Activated CD4-positive, alpha-beta T cell treated with anti-CD3 and anti-CD28 coated beads for 4 hours (primary cell): ENCODE results near the gene WFS1.

ENCODE experiments used
- DNase-seq, 2 donors: peaks; one replicate each; pipeline ENCODE4 v3.0.0-alpha.2; 2020

Gene WFS1

DNA sequence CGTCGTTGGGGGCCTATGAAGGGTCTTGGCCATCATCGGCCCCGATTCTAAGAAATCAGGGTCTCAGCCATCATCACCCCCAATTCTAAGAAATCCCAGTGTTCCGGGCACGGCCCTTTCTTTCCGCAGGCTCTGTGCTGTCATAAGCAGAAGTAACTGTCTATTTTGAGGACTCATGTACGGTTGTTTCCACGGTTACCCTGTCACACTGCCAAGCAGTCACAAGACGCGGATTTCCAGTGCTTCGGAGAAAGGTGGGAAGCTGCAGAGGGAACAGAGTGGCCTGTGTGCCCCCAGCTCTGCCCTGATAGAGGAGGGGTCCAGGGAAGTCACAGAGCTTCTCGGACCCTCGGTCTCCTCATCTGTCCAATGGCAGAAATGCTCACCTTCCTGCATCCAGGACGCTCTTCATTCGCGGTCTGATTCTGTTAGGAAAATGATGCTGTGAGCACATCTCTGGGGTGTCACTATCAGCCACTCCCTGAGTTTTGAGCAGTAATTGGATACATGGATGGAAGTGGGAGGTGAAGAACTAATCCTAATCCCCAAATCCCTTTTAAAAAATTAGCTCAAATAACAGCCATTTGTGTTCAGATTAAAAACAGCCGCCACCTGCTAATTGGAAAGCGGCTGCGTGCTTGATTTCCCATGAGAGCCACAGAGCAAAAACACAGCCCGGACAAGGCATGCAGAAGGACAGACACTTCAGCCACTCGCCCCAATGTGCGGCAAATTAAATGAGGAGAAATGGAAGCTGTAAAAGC, 73.1 kb downstream of the WFS1 start:
- no peak for DNase-seq

DNA sequence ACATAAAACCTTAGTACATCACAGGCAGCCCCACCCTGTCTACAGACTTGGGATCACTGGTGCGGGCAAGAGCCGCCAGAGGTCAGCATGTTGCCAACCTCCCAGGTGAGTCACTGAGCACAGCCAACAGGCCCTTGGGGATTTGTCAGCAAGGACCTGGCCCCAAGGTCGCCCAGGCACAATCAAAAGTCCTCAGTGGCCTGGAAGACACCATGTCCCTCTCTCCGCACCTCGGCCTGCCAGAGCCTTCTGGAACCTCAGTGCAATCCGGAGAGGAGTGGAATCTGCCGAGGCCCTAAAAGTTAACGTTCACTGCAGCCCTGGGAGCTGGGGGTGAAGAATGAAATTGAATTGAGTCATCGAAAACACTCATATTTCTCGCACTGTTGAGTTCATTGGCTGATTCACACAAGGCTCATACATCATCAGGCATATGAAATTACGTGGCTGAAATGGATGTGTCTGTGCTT, 74.3 kb downstream of the WFS1 start:
- no peak for DNase-seq

DNA sequence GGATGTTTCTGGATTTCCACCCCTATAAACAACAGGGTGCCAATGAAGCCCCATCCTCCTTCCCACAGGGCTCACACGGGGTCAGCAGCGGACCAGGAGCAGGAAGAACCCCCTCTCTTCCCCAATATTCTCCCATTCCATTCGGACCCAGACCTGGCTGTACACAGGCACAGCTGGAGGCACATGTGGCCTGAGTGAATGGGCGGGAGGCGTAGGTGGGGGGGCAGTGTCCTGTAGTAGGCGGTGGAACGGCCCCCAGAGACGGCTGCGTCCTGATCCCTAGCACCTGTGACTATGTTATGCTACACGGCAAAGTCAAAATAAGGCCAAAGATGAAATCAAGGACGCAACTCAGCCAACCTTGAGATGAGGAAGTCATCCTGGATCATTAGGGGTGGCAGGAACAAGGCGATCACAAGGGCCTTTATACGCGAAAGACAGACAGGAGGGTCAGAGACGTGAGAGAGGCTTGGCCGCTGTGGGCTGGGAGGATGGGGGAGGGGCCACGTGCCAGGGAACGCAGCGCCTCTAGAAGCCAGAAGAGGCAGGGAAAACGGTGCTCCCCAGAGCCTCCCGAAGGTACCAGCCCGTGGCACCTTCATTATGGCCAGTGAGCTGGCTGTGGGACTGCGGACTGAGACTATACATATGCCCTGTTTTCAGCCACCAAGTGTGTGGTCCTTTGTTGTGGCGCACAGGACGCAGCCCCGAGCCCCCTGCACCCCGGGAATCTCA, 75.6 kb downstream of the WFS1 start:
- no peak for DNase-seq

DNA sequence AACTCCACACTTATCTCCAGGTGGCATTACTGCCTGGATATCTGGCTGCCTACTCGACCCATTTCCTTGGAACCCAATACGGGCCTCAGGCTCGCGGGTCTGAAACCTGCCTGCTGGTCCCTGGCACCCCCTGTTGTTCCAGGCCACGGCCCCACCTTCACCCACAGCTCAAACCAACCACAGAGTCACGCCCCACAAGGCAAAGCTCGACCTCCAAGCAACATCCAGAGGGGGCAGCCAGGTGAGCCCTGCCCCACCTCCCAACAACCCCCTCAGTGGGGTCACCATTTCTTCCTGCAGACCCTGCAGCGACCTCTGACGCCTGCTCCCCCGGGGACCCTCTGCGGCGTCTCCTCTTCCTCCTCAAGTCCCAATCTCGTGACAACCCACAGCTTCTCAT, 76.2 kb downstream of the WFS1 start:
- no peak for DNase-seq

DNA sequence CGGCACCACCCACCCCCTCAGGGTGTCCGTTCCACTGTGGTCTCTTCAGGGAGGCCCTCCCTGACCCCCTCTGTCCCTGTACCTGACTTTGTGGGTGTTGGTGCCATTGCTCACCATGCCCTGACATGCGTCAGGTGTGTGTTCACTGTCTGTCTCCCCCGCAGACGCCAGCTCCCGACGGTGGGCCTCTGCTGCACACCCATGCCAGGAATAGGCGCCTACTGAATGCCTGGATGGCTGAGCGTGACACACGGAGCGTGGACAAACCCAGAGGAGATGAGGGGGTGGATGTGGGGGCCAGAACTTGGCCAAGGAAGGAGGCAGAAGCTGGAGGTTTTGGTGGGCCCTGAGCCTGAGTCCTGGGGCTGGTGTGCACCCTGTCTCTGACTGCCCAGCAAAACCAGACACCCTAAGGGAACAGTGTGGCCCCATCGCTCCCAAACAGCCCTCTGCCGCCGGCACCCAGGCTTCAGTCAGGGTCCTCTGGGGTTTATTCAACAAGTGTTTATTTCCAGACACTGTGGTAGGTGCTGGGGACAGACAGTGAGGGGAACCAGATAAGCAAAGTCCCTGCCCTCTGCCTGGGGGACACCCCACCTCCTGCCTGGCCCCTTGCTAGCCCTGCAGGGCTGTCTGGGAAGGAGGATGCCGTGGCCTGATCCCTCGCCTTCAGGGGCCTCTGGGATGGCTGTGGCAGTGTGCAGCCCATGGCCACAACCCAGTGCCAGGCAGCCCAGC, 76.9 kb downstream of the WFS1 start:
- no peak for DNase-seq

DNA sequence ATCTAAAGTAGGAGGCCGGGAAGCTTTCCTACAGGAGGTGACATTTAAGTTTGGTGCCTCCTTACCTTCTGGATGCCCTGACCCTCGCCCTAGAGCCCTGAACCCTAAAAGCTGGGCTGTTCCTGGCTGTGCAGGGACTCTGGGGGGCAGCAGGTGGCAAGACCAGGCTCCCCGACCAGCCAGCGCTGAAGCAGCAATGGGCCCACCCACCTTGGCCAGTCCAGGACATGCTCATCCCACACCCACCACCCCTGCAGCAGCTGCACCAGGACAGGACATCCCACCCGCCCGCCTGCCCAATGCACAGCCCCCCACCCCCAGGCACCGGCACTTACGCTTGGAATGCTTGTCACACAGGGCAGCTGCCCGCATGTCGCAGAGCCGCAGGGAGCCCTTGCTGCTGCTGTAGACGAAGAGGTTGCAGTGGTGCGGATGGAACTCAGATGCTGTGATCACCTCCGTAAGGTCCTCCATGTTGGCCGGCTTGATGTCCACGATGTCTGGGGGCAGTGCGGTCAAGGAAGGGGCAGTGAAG, 77.9 kb downstream of the WFS1 start:
- no peak for DNase-seq

DNA sequence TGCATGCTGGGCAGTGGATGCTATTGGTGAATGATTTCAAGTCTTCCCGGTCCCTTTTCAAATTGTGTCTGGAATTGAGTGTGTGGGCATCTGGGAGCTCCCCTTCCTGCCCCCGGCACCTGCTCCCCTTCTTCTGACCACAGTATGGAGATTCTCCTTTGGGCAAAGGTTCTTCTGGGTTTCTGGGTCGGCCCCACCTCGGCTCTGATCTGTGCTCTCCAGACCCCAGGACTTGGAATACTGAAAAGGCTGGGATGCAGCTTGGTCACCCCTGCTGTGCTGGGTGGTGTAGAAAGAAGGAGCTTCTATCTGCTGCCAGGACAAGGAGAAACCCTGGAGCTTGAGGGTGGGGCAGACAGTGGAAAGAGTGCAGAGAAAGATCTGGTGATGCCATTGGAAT, 78.8 kb downstream of the WFS1 start:
- DNase-seq = no peak

DNA sequence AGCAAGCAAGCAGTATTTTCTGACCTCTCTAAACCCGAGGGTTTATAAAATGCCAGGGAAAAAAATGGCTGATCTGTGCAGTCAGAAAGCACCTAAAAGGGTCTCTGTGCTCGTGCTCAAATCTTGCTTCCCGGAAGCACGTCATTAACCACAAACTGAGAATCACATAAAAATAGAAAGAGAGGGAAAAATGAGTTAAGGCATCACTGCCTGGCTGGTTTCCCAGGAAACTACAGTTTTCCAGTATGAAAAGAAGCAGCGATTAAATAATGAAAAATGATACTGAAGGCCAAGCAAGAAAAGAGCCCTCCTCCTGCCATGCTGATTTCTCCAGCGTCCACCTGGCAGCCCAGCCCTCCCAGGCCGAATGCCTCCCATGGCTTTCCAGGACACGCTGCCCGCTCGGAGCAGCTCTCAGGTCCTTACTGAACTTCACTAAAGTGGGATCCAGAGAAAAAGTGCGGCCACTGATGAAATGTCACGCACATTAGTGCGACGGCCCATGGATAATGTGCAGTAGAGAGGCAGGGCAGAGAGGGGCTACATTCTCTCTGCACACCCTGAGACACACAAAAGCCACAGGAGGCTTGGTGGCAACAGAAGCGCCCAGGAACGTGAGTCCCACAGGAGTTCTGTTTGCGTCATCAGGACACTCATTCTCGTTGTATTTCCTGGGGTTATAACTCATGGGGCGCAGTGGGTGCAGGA, 80.4 kb downstream of the WFS1 start:
- DNase-seq = no peak

DNA sequence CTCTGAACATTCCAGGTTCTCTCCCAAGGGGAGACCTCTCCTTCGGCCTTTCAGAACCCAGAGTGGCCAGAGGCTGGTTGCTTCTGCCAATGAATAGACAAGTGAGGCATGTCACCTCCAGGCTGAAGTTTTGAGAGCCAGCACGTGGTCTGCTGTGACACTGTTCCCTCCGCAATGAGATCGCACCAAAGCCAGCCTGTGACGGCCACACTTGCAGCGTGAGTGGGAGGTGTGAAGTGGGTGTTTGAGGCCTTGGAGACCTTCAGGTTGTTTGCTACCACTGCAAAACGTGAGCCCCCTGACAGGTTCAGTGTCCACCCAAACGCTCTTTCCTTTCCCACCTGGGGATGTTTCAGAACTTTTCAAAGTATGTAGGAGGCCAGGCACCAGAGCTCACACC, 81.0 kb downstream of the WFS1 start:
- DNase-seq = no peak

DNA sequence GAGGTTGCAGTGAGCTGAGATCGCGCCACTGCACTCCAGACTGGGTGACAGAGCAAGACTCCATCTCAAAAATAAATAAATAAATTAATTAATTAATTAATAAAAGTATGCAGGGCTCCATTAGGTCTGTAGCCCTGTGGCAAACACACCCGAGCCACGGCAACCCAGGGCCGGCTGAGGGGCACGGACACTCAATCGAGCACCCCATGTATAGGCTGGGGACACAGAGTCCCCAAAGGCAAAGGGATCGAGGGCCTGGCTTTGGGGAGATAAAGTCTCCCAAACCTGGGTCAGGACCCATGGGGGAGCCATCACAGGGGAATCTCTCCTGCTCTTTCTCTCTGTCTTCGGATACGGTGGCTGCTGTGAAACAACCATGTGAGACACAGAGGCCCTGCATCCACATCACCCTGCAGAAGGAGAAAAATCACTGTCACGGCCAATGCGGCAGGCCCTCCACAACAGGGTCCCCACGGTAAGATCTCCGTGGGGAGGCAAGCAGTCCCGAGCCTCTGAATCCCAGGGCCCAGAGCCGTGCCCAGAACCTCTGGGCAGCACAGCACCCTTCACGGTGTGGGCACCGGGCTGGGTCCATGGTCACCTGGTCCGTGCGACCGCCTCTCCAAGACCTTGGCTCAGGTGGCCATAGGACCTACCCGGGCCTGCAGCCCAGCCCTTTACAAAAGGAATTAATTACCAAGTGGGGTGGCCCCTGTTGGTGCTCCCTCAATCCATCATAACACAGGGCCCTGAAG, 81.8 kb downstream of the WFS1 start:
- no peak for DNase-seq

DNA sequence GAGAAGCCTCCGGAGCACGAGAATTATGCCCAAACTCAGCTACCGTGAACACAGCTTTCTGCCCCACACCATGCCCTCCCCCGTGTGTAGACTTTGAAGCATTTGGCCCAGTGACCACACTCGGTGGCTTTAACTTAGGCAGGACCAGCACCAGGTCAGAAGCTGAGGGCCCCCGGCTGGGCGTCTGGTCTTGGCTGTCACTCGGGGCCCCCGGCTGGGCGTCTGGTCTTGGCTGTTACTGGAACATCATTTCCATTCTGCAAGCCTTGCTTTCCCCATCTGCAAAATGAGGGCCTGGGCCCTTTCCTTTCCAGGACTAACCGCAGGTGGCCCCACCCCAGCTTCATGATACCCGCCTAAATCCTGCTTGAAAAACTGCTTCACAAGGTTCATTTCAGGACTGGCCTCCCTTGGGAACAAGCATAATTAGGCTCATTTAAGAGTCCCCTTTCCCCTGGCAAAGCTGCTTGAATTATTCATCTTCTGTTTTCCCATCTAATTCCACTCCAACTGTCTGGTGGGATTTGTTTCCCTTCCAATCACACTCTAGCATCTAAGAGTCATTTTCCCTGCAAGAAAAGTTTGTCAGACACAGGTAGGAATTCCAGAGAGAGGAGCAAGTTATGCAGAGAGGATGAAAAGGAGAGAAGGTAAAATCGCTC, 82.5 kb downstream of the WFS1 start:
- DNase-seq = no peak
